ENCODE data around the gene SYNJ2. TPM values are rescaled to one million over a fixed set of nuclear protein-coding genes. Genes with fewer than 3 reads are reported as not detected.

Gene SYNJ2
- total RNA-seq, 1 experiment from 2014 or later = 24.5 TPM

DNA sequence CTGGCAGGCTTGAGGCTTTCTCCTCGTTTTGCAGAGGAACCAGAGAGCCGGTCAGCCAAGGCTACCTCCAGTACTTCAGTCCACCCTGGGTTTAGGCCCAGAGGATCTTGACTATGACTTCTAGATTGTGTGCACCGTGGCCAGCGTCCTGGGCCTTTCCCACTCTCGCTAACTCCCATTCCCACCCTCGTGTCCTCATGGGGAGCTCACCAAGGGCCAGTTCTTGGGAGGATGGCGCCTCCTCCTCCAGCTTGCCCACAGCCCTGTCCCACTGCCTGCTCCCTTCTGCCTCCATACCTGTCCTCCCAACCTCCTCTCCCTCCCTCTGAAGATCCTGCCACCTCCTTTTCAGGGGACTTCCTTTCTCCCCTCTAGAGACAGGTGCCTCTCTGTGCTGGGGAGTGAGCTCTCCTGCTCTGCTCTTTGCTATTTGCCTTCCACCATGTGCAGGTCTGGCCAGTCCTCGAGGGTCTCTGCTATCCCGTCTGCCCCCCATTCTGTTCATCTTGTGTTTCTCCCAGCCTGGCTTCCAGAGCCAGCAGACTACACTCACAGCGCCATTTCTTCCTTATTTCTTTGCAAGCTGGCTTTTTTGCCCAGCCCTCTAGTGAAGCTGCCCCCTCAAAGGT lies 4.4 kb upstream of the SYNJ2 start:
- H3K4me2 ChIP-seq (ENCODE audit: insufficient read depth, insufficient read length, low read length) = no peak overlapping the region
- H2BK120ac ChIP-seq (ENCODE audit: low read depth, low read length, poor library complexity, severe bottlenecking) = no peak overlapping the region
- H2AFZ ChIP-seq (ENCODE audit: low read length) = no peak overlapping the region
- no peak overlapping the region for H3K9ac ChIP-seq (ENCODE audit: extremely low read depth, insufficient read length, low read length)
- H3K27ac Mint-ChIP-seq = no peak overlapping the region
- H2BK15ac ChIP-seq (ENCODE audit: low read depth, low read length) = no peak overlapping the region
- no peaks in the 10 kb centered on the region for H3K79me2 ChIP-seq (ENCODE audit: insufficient read depth, low read length)
- H2BK12ac ChIP-seq (ENCODE audit: insufficient read length, low read depth, low read length) = no peak overlapping the region
- no peaks in the 10 kb centered on the region for H3K9me3 Mint-ChIP-seq
- no peak overlapping the region for H3K23ac ChIP-seq (ENCODE audit: insufficient read length, low read depth, low read length)
- H3K36me3 Mint-ChIP-seq (ENCODE audit: insufficient read depth in 1 of 3, low read depth in 3 of 3) = no peaks in the 10 kb centered on the region; a peak in 1 of 7 replicates
- H3T11ph ChIP-seq (ENCODE audit: low read length) = no peak overlapping the region
- no peak for DNase-seq
- H3K4me1 Mint-ChIP-seq = peaks cover 24 to 26% of the 10 kb centered on the region in 2 experiments
- no peak overlapping the region for H2BK5ac ChIP-seq (ENCODE audit: insufficient read length, low read length)
- WGBS (ENCODE audit: extremely low coverage, insufficient read length, low lambda C conversion rate) = no CpG with 5 or more reads among the region's 10 CpGs
- H3K56ac ChIP-seq (ENCODE audit: insufficient read length, low read depth, low read length) = no peak overlapping the region
- no peaks in the 10 kb centered on the region for H3K9me3 ChIP-seq (ENCODE audit: control insufficient read depth, low read depth, low read length)
- no peak overlapping the region for H3K4ac ChIP-seq (ENCODE audit: low read depth, low read length)
- peaks cover 8% of the 10 kb centered on the region for H3K23me2 ChIP-seq (ENCODE audit: insufficient read length, low read depth, low read length, poor library complexity, severe bottlenecking)
- H4K20me1 ChIP-seq (ENCODE audit: control insufficient read depth, insufficient read depth, insufficient read length) = no peaks in the 10 kb centered on the region
- H3K27ac ChIP-seq (ENCODE audit: insufficient read length, low read depth, low read length) = no peak overlapping the region
- no peak for TF ChIP-seq CTCF (conservative IDR thresholded peaks at IDR 0.05)
- peaks cover 37% of the 10 kb centered on the region for H3K27me3 Mint-ChIP-seq (ENCODE audit: low read depth)
- H2BK20ac ChIP-seq (ENCODE audit: low read depth, low read length, poor library complexity, severe bottlenecking) = no peak overlapping the region
- H3K4me1 ChIP-seq (ENCODE audit: insufficient read depth, low read length) = no peaks in the 10 kb centered on the region
- no peaks in the 10 kb centered on the region; the same call in 1 of the 2 replicates for H3K27me3 ChIP-seq (ENCODE audit: insufficient read depth, low read length)
- H4K8ac ChIP-seq (replicated peaks; ENCODE audit: insufficient read length, low read depth, low read length) = no peak overlapping the region
- no peak overlapping the region for H3K4me3 Mint-ChIP-seq
- H3K14ac ChIP-seq (ENCODE audit: insufficient read depth, low read length) = no peak overlapping the region
- no peak overlapping the region for H2AK5ac ChIP-seq (ENCODE audit: insufficient read length, low read length)
- H4K91ac ChIP-seq (ENCODE audit: insufficient read length, low read depth, low read length) = no peak overlapping the region
- no peak overlapping the region for H3K18ac ChIP-seq (ENCODE audit: insufficient read length, low read depth, low read length)
- H3K79me1 ChIP-seq (ENCODE audit: insufficient read depth, low read depth, low read length, poor library complexity, severe bottlenecking) = no peaks in the 10 kb centered on the region
- no peak overlapping the region for H4K5ac ChIP-seq (ENCODE audit: insufficient read length, low read depth, low read length)
